NCI-H1694 treated with DMSO at 0.1 percent for 48 hours (cell line): ENCODE data around the gene TMEM247.
"Not testable (repeated sequence)": the region's sequence is repeated elsewhere in the genome, so short reads cannot be mapped to it uniquely, and the experiment has no call there.

ENCODE experiments used
- DNase-seq: peaks from one replicate; lab custom pipeline; 2025; lab: John Stamatoyannopoulos, UW

The TMEM247 gene

DNA sequence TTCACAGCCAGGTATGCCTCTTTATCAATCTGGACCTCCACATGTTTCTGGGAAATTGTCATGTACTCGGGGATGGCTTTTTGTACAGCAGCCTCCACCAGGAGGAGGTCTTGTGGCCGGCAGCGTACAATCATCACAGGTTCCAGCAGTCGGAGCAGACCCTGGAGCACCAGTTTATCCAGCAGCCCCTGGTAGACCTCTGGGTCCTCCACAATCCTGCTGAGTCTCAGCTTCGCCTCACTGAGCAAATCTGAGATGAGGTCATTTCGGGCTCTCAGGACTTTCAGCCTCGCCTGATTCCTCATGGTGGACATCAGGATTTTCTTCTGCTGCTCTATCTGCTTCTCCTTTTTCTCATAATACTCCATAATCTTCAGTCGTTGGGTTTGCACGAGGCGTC lies 32.8 kb downstream of the TMEM247 start:
- DNase-seq: no peak

DNA sequence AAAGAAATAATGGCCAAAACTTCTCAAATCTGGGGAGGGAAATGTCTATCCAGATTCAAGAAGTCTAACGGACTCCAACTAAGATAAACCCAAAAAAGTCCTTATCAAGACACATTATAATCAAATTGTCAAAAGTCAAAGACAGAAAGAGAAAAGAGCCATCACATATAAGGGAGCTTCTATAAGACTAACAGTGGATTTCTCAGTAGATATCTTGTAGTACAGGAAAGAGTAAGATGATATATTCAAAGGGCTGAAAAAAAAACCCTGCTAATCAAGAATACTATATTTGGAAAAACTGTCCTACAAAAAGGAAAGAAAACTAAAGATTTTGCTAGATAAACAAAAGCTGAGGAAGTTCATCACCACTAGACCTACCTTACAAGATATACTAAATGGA lies 35.4 kb downstream of the TMEM247 start:
- DNase-seq: no peak

DNA sequence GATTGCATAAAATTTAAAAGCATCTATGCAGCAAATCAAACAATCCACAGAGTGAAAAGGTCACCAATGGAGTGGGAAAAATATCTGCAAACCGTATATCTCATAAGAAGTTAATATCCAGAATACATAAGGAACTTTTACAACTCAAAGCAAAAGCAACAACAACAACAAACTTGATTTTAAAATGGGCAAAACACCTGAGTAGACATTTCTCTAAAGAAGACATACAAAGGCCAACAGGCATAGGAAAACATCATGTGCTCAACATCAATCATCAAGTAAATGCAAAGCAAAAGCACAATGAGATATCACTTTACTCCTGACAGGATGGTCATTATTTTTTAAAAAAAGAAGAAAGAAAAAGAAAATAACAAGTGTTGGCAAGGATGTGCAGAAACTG lies 38.1 kb downstream of the TMEM247 start:
- DNase-seq: no peak

DNA sequence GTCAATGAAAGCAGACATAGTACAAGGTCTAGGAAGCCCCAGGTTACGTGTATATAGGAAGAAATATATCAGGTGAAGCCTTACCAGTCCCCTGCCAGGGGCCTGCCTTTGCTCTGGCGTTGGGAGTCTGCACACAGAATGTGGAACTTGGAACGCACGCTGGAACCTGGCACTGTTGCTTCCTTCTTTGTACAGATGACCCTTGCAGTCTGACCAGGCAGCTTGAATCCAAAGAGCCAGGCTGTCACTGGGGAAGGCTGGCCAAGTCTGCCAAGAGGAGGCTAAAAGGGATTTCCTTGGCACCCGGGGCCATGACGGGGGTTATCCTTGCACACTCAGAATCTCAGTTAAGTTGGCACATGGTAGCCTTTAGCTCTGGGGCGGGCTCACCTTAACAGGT lies 39.5 kb downstream of the TMEM247 start:
- no peak for DNase-seq

DNA sequence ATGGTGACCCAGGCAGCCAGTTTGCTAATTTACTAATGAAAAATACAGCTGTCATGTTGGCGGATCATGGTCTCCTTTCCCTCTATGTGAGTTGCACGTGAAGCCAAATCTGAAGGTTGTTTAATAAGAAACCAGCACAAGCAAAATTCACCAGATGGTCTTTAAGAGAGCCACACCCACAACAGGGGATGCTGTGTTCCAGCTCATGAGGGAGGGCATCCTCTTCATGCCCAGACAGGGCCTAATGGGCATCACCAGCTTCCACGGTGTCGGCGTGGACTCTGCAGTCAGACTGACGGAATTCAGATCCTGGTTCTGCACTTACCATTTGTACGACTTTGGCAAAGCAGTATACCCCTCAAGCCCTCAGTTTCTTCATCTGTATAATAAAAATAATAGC lies 39.9 kb downstream of the TMEM247 start:
- peak; percentile 76 for DNase-seq

DNA sequence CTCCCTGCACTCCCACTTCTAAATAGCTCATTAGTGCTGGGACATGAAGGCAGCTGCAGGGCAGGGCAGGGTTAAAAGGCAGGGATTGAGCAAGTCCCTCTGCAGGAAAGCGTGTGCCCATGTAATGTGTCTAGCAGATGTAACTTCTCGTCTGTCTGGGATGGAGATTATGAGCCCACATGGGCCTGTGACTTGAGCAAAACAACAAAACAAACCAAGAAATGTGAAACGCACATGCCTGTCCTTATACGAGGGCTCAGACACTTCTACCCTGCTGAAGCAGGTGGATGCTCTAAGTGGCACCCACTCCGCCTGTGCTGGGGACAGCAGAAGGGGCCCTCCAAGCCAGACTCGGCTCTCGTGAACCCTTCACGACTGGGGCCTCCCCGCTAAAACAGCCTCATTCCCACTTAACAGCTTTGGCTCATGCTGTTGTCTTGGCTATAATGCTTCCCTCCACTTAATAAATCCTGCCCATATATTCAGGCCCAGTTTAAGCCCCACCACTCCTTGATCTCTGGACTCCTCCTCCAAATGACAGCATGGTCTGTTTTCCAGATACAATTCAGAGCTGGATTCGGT lies 40.9 kb downstream of the TMEM247 start:
- DNase-seq: peak; percentile 17

DNA sequence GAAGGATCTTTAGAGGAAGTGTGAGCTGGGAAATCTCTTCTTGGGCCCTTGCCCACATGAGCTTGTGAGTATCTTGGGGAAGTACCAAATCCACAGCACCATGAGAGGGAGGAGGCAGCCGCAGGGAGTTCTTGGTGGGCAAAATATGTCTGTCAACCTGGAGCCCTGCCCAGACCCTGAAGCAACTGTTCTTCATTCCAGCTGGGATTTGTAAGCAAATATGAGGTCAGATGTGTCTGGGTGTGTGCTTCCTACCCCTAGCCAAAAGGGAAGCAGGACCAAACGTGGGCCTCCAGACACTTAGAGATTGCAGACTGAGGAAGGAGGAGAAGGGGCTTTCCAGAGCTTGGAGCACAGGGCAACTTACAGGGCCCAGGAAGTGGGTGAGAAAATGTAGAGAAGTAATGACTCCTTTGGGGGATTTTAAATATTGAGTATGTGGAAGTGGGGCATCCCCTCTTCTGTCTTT lies 41.9 kb downstream of the TMEM247 start:
- DNase-seq: peak; percentile 77

DNA sequence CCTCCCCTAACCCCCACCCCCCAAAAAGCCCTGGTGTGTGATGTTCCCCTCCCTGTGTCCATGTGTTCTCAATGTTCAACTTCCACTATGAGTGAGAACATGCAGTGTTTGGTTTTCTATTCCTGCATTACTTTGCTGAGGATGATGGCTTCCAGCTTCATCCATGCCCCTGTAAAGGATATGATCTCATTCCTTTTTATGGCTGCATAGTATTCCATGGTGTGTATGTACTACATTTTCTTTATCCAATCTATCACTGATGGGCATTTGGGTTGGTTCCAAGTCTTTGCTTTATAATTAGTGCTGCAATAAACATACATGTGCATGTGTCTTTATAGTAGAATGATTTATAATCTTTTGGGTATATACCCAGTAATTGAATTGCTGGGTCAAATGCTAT lies 43.0 kb downstream of the TMEM247 start:
- not testable (repeated sequence) for DNase-seq

DNA sequence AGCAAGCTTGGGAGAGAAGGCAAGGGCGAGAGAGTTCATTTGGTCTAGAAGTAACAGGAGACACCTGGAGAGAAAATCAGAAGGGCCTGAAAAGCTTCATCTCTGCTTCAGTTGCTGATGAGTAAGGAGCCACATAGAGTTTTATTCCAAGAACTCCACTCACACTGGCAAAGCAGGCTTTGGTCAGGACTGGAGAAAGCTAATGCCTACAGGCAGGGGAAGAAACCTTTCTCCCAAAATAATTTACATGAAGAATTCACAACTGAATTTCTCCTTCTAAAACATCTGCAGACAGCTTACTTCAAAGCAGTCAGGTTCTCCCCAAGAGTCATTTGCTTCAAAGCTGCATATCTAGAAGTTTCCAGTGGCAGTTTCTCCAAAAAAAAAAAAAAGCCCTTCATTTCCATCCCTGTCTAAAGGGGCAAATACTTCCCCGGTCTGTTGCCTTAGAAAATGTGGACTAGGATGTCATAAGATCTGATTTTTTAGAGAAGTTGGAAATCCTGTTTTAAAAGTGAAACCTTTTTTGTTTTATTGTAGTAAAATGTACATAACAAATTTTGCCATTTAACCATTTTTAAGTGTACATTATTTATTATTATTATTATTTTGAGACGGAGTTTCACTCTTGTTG lies 46.3 kb downstream of the TMEM247 start:
- no peak for DNase-seq

DNA sequence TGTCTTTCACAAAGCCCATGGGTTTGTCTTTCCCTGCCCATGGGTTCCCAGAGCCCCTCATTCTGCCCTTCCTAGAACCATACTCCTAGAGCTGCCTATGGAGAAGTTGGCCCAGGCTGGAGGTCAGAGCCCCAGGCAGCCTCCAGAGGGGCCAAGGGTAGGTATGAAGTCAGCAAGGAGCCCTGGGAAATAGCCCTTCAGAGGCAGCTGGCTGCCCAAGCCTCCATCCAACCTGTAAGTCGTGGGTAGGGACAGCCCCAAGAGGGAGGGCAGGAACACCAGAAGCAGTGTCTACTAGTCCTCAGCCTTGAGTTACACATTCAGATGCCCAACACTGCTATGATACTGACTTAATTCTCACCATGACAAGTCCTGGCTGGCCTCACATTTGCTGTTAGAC lies 49.5 kb downstream of the TMEM247 start:
- no peak for DNase-seq

DNA sequence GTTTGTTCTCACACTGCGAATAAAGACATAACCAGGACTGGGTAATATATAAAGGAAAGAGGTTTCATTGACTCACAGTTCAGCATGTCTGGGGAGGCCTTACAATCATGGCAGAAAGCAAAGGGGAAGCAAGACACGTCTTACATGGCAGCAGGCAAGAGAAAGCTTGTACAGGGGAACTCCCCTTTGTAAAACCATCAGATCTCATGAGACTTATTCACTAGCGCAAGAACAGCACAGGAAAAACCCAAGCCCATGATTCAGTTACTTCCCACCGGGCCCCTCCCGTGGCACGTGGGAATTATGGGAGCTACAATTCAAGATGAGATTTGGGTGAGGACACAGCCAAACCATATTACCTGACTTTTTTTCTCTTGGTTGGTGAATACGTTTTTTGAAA lies 51.3 kb downstream of the TMEM247 start:
- no peak for DNase-seq

DNA sequence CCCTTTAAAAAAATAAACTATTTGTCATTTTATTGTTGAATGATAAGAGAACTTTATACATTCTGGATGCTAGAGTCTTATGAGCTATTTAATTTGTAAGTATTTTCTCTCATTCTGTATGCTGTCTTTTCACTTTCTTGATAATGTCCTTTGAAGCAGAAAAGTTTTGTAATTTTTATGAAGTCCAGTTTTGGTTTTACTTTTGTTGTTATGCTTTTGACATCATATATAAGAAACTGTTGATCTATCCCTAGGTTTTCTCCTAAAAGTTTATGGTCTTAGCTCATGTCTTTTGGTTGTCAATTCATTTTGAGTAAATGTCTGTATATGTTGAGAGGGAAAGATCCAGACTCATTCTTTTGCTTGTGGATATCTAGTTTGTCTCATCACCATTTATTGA lies 52.5 kb downstream of the TMEM247 start:
- no peak for DNase-seq
